Calu3 (cell line): ENCODE results near the gene CBY1. TPM values are rescaled to one million over a fixed set of nuclear protein-coding genes. Genes with fewer than 3 reads are reported as not detected.
A peak's percentile ranks its signal among the peaks of the same experiment; 100 is the strongest.

Experiments used
- BruUV-seq: library from RNA; stranded (reverse); fragments of 400-500 nt; replicated peaks from 2 replicates; lab custom pipeline; 2021; lab: Mats Ljungman, UMichigan
- CTCF ChIA-PET: fragments of 300-600 bp; sonication (Branson Sonifier 250); formaldehyde crosslinking; loops from one replicate; lab custom pipeline; 2022; ENCODE audit warnings: antibody characterized with exemption; lab: Charles Lee
- DNase-seq: peaks from one replicate; pipeline ENCODE4 v3.0.0; 2022
- H3K27ac Mint-ChIP-seq: one replicate; pipeline ENCODE4 v1.8.0; 2022; ENCODE audit warnings: mixed read lengths; ENCODE audit not compliant: unreplicated experiment
- H3K27me3 Mint-ChIP-seq: one replicate; pipeline ENCODE4 v1.8.0; 2022; ENCODE audit warnings: mixed read lengths; ENCODE audit not compliant: unreplicated experiment
- H3K36me3 Mint-ChIP-seq: one replicate; pipeline ENCODE4 v1.8.0; 2022; ENCODE audit warnings: mild to moderate bottlenecking, moderate library complexity, mixed read lengths; ENCODE audit not compliant: insufficient read depth, unreplicated experiment
- H3K4me1 Mint-ChIP-seq: one replicate; pipeline ENCODE4 v1.8.0; 2022; ENCODE audit warnings: mild to moderate bottlenecking, low read depth, mixed read lengths; ENCODE audit not compliant: unreplicated experiment
- H3K4me3 Mint-ChIP-seq: one replicate; pipeline ENCODE4 v1.8.0; 2022; ENCODE audit warnings: mild to moderate bottlenecking, low read depth, moderate library complexity, mixed read lengths; ENCODE audit not compliant: unreplicated experiment
- H3K9me3 Mint-ChIP-seq: one replicate; pipeline ENCODE4 v1.8.0; 2022; ENCODE audit warnings: low read depth, mixed read lengths; ENCODE audit not compliant: unreplicated experiment
- CTCF ChIP-seq: fragments of 200-600 bp; IDR thresholded peaks from one replicate; pipeline ENCODE4 v1.8.0; 2022; ENCODE audit warnings: antibody characterized with exemption; ENCODE audit not compliant: unreplicated experiment
- intact Hi-C: fragments of 100-400 bp; cut with micrococcal nuclease; formaldehyde crosslinking; loops from one replicate; pipeline ENCODE4 v1.10.0; 2022; ENCODE audit not compliant: unreplicated experiment
- total RNA-seq: library from RNA; stranded (reverse); gene quantifications from 2 replicates; pipeline ENCODE4 v1.2.3, GENCODE V29; 2022

CBY1 gene
- total RNA-seq, 1 experiment from 2014 or later: 40.9 TPM

- Mint-ChIP-seq H3K4me3 (no peak overlapping the region), H3K4me1 (peaks cover 22% of the 10 kb centered on the region), H3K36me3 (peaks cover 28% of the 10 kb centered on the region), H3K27me3 (no peaks in the 10 kb centered on the region), H3K27ac (no peak overlapping the region), H3K9me3 (no peaks in the 10 kb centered on the region)
- CTCF ChIA-PET: interaction anchor here (0.7 kb wide), 5 partner anchors 65 to 712 kb away, joined by 3 to 8 read pairs (median 5); no protein-coding TSS in a partner anchor
- intact Hi-C loops: no loop called here
- BruUV-seq: no TSS peak
- TF ChIP-seq CTCF: no peak
- DNase-seq: peak; percentile 20
These were observed 3.6 kb upstream of the CBY1 start for GRCh38 chr22:38652859-38653258.

GRCh38 chr22:38653741-38654140, 2.7 kb upstream of the CBY1 start:
- intact Hi-C loops: no loop called here
- Mint-ChIP-seq H3K4me3 (no peak overlapping the region), H3K27me3 (no peaks in the 10 kb centered on the region), H3K27ac (no peak overlapping the region), H3K9me3 (no peaks in the 10 kb centered on the region), H3K36me3 (peaks cover 28% of the 10 kb centered on the region), H3K4me1 (peaks cover 22% of the 10 kb centered on the region)
- no TSS peak for BruUV-seq
- no peak for DNase-seq
- no peak for TF ChIP-seq CTCF
- CTCF ChIA-PET: no interaction called here

- H3K36me3 Mint-ChIP-seq: peaks cover 28% of the 10 kb centered on the region
- peaks cover 7% of the 10 kb centered on the region for H3K4me1 Mint-ChIP-seq
- no peak for TF ChIP-seq CTCF
- no peak for DNase-seq
- CTCF ChIA-PET: no interaction called here
- no peaks in the 10 kb centered on the region for H3K9me3 Mint-ChIP-seq
- intact Hi-C loops: no loop called here
- BruUV-seq: TSS peak; percentile 83
- H3K27me3 Mint-ChIP-seq: no peaks in the 10 kb centered on the region
- H3K4me3 Mint-ChIP-seq: peak overlapping the region; percentile 96
- peak overlapping the region; percentile 99 for H3K27ac Mint-ChIP-seq
These were observed 751 bp upstream of the CBY1 start for GRCh38 chr22:38655519-38656255.

- H3K4me3 Mint-ChIP-seq: peak overlapping the region; percentile 96
- CTCF ChIA-PET: interaction anchor here (0.6 to 1.4 kb wide), 4 partner anchors 25 to 87 kb away, joined by 3 to 5 read pairs (median 3); partner anchors contain the start of genes DMC1 and TOMM22
These were observed 839 bp downstream of the CBY1 start for GRCh38 chr22:38657045-38657909.

More at GRCh38 chr22:38657045-38657909, 839 bp downstream of the CBY1 start:
- no TSS peak for BruUV-seq
- peak; percentile 27 for DNase-seq
- intact Hi-C loops: no loop called here
- no peak for TF ChIP-seq CTCF
- no peaks in the 10 kb centered on the region for H3K27me3 Mint-ChIP-seq
- H3K27ac Mint-ChIP-seq: peak overlapping the region; percentile 99
- H3K9me3 Mint-ChIP-seq: no peaks in the 10 kb centered on the region
- peaks cover 33% of the 10 kb centered on the region for H3K36me3 Mint-ChIP-seq
- no peaks in the 10 kb centered on the region for H3K4me1 Mint-ChIP-seq
